ENCODE measurements around the gene C1orf94.

C1orf94 gene

GRCh38 chr1:34262023-34262853 lies 85.5 kb downstream of the C1orf94 start:
- DNase-seq (ENCODE audit: low read depth), result no peak

GRCh38 chr1:34262921-34263320 lies 86.2 kb downstream of the C1orf94 start:
- no peak for DNase-seq (ENCODE audit: low read depth)

GRCh38 chr1:34263406-34263805 lies 86.7 kb downstream of the C1orf94 start:
- DNase-seq (ENCODE audit: low read depth), result no peak

- no peak for DNase-seq (ENCODE audit: low read depth)
Measured at GRCh38 chr1:34265396-34265795, 88.7 kb downstream of the C1orf94 start.

- no peak for DNase-seq (ENCODE audit: low read depth)
Measured at GRCh38 chr1:34266127-34266951, 89.6 kb downstream of the C1orf94 start.

GRCh38 chr1:34267326-34267725 lies 90.6 kb downstream of the C1orf94 start:
- no peak for DNase-seq (ENCODE audit: low read depth)

- no peak for DNase-seq (ENCODE audit: low read depth)
Measured at GRCh38 chr1:34268311-34268954, 91.7 kb downstream of the C1orf94 start.

All from stimulated activated CD8-positive, alpha-beta memory T cell treated with anti-CD3 and anti-CD28 coated beads, Interleukin-12 subunit alpha, Interleukin-12 subunit beta, amount 100 ng/mL, for 1 hour (primary cell).